HUES64 (cell line): Measurements from ENCODE around the gene KIF20A.

ENCODE experiments used
- H3K27ac ChIP-seq: 2 replicates; pipeline ENCODE4 v1.7.0; 2013; ENCODE audit warnings: low read depth, low read length, inconsistent platforms
- H3K27me3 ChIP-seq: 2 replicates; pipeline ENCODE4 v1.6.1; 2013; ENCODE audit warnings: mild to moderate bottlenecking, low read length; ENCODE audit not compliant: insufficient read depth
- H3K36me3 ChIP-seq: 2 replicates; pipeline ENCODE4 v1.6.1; 2013; ENCODE audit warnings: mild to moderate bottlenecking, low read length; ENCODE audit not compliant: insufficient read depth
- H3K4me1 ChIP-seq: 2 replicates; pipeline ENCODE4 v1.6.1; 2013; ENCODE audit warnings: mild to moderate bottlenecking, low read length, moderate library complexity; ENCODE audit not compliant: insufficient read depth
- H3K4me3 ChIP-seq: 2 replicates; pipeline ENCODE4 v1.5.1; 2013; ENCODE audit warnings: mild to moderate bottlenecking, low read length, moderate library complexity
- H3K9ac ChIP-seq: 2 replicates; pipeline ENCODE4 v1.6.1; 2013; ENCODE audit warnings: mild to moderate bottlenecking, low read depth, low read length
- H3K9me3 ChIP-seq: 2 replicates; pipeline ENCODE4 v1.6.1; 2013; ENCODE audit warnings: low read depth, low read length; ENCODE audit not compliant: insufficient read depth
- WGBS: fragments of 150-250, 120-280 bp; methylation state at CpG from one replicate; pipeline ENCODE4 v1.1.7; 2013; ENCODE audit warnings: missing lambda C conversion rate; 5-methylcytosine and 5-hydroxymethylcytosine counted together

Gene KIF20A

GRCh38 chr5:138157626-138158025 lies 21.3 kb upstream of the KIF20A start:
- WGBS = 93% methylated on average over 1 of the region's 1 CpG
- Histone ChIP-seq H3K27ac (no peak overlapping the region), H3K9me3 (no peaks in the 10 kb centered on the region), H3K4me3 (no peak overlapping the region), H3K36me3 (peaks cover 63% of the 10 kb centered on the region), H3K9ac (no peak overlapping the region), H3K4me1 (no peaks in the 10 kb centered on the region), H3K27me3 (no peaks in the 10 kb centered on the region)

GRCh38 chr5:138159666-138160065 lies 19.2 kb upstream of the KIF20A start:
- H3K27ac ChIP-seq = no peak overlapping the region
- H3K4me3 ChIP-seq = no peak overlapping the region
- H3K36me3 ChIP-seq = peaks cover 83% of the 10 kb centered on the region
- 92% methylated on average over 5 of the region's 5 CpGs for WGBS
- H3K4me1 ChIP-seq = no peaks in the 10 kb centered on the region
- H3K9me3 ChIP-seq = no peaks in the 10 kb centered on the region
- no peak overlapping the region for H3K9ac ChIP-seq
- H3K27me3 ChIP-seq = no peaks in the 10 kb centered on the region

GRCh38 chr5:138160706-138161105 lies 18.2 kb upstream of the KIF20A start:
- H3K4me1 ChIP-seq = no peaks in the 10 kb centered on the region
- H3K4me3 ChIP-seq = no peak overlapping the region
- WGBS = 96% methylated on average over 4 of the region's 4 CpGs
- H3K27ac ChIP-seq = no peak overlapping the region
- H3K9me3 ChIP-seq = no peaks in the 10 kb centered on the region
- no peak overlapping the region for H3K9ac ChIP-seq
- H3K27me3 ChIP-seq = no peaks in the 10 kb centered on the region
- peaks cover 93% of the 10 kb centered on the region for H3K36me3 ChIP-seq

- Histone ChIP-seq H3K9ac (no peak overlapping the region), H3K9me3 (no peaks in the 10 kb centered on the region), H3K4me1 (no peaks in the 10 kb centered on the region), H3K4me3 (no peak overlapping the region), H3K27me3 (no peaks in the 10 kb centered on the region), H3K36me3 (peaks cover 100% of the 10 kb centered on the region), H3K27ac (no peak overlapping the region)
Observed at GRCh38 chr5:138163721-138164120, 15.2 kb upstream of the KIF20A start.

- 95% methylated on average over 5 of the region's 5 CpGs for WGBS
- Histone ChIP-seq H3K4me1 (no peaks in the 10 kb centered on the region), H3K9ac (no peak overlapping the region), H3K27ac (no peak overlapping the region), H3K9me3 (no peaks in the 10 kb centered on the region), H3K4me3 (no peak overlapping the region), H3K36me3 (peaks cover 99% of the 10 kb centered on the region), H3K27me3 (no peaks in the 10 kb centered on the region)
Observed at GRCh38 chr5:138169124-138169523, 9.8 kb upstream of the KIF20A start.

- Histone ChIP-seq H3K4me1 (no peaks in the 10 kb centered on the region), H3K9ac (no peak overlapping the region), H3K4me3 (no peak overlapping the region), H3K27ac (no peak overlapping the region), H3K9me3 (no peaks in the 10 kb centered on the region), H3K27me3 (no peaks in the 10 kb centered on the region), H3K36me3 (peaks cover 98% of the 10 kb centered on the region)
Observed at GRCh38 chr5:138170299-138170698, 8.6 kb upstream of the KIF20A start.

GRCh38 chr5:138177941-138178515 lies 884 bp upstream of the KIF20A start:
- H3K27me3 ChIP-seq = no peaks in the 10 kb centered on the region
- peak overlapping the region; percentile 84 for H3K4me3 ChIP-seq
- H3K9me3 ChIP-seq = no peaks in the 10 kb centered on the region
- H3K4me1 ChIP-seq = peaks cover 10% of the 10 kb centered on the region
- H3K27ac ChIP-seq = peak overlapping the region; percentile 81; the same call in 1 of the 2 replicates
- peaks cover 57% of the 10 kb centered on the region for H3K36me3 ChIP-seq
- H3K9ac ChIP-seq = peak overlapping the region; percentile 87
- WGBS = 0% methylated on average over 16 of the region's 16 CpGs

GRCh38 chr5:138179277-138179857 lies 455 bp downstream of the KIF20A start:
- Histone ChIP-seq H3K9ac (peak overlapping the region; percentile 87), H3K36me3 (peaks cover 57% of the 10 kb centered on the region), H3K27ac (peak overlapping the region; percentile 81), H3K4me1 (peaks cover 10% of the 10 kb centered on the region), H3K27me3 (no peaks in the 10 kb centered on the region), H3K4me3 (peak overlapping the region; percentile 84), H3K9me3 (no peaks in the 10 kb centered on the region)
- under 1% methylated on average over 23 of the region's 23 CpGs for WGBS

GRCh38 chr5:138180183-138180782 lies 1.4 kb downstream of the KIF20A start:
- Histone ChIP-seq H3K4me3 (peak overlapping the region; percentile 84), H3K27ac (no peak overlapping the region), H3K36me3 (peaks cover 58% of the 10 kb centered on the region), H3K9me3 (no peaks in the 10 kb centered on the region), H3K4me1 (peaks cover 10% of the 10 kb centered on the region), H3K27me3 (no peaks in the 10 kb centered on the region), H3K9ac (peak overlapping the region; percentile 87)
- WGBS = 73% methylated on average over 5 of the region's 5 CpGs

- H3K4me3 ChIP-seq = no peak overlapping the region
- 98% methylated on average over 5 of the region's 5 CpGs for WGBS
- H3K9me3 ChIP-seq = no peaks in the 10 kb centered on the region
- no peak overlapping the region for H3K27ac ChIP-seq
- H3K27me3 ChIP-seq = no peaks in the 10 kb centered on the region
- no peak overlapping the region for H3K9ac ChIP-seq
- peaks cover 10% of the 10 kb centered on the region for H3K4me1 ChIP-seq
- peaks cover 61% of the 10 kb centered on the region for H3K36me3 ChIP-seq
Observed at GRCh38 chr5:138180841-138181240, 1.9 kb downstream of the KIF20A start.

- H3K36me3 ChIP-seq = peaks cover 71% of the 10 kb centered on the region
- H3K9me3 ChIP-seq = no peaks in the 10 kb centered on the region
- no peak overlapping the region for H3K4me3 ChIP-seq
- 95% methylated on average over 6 of the region's 6 CpGs for WGBS
- H3K27me3 ChIP-seq = no peaks in the 10 kb centered on the region
- H3K4me1 ChIP-seq = peaks cover 6% of the 10 kb centered on the region
- no peak overlapping the region for H3K9ac ChIP-seq
- H3K27ac ChIP-seq = no peak overlapping the region
Observed at GRCh38 chr5:138182808-138183207, 3.9 kb downstream of the KIF20A start.
